IMR-90 (cell line): ENCODE measurements around the gene GPR183. TPM values are rescaled to one million over a fixed set of nuclear protein-coding genes. Genes with fewer than 3 reads are reported as not detected.

ENCODE experiments used
- ATAC-seq: fragments of 200-7000 bp; cut with Tn5 transposase; 2 replicates; pipeline ENCODE4 v1.9.1; 2020; ENCODE audit warnings: low read depth, mild to moderate bottlenecking, moderate library complexity
- BruUV-seq: library from RNA; stranded (reverse); fragments of 400-500 nt; replicated peaks from 2 replicates; lab custom pipeline; 2021; lab: Mats Ljungman, UMichigan
- CTCF ChIA-PET: fragments of 300-600 bp; formaldehyde crosslinking; extraction: SDS; loops from one replicate; lab custom pipeline; 2021; ENCODE audit warnings: antibody characterized with exemption; lab: Yijun Ruan, JAX
- POLR2A ChIA-PET: fragments of 300-600 bp; sonication (Branson Sonifier 250); formaldehyde crosslinking; loops from one replicate; lab custom pipeline; 2022; ENCODE audit warnings: antibody characterized with exemption; ENCODE audit not compliant: unreplicated experiment; lab: Charles Lee
- DNase-seq: peaks from one replicate; pipeline ENCODE4 v3.0.0; 2013
- H2AFZ ChIP-seq: replicated peaks from 2 replicates; pipeline ENCODE3; 2013; ENCODE audit warnings: low read length, mild to moderate bottlenecking; ENCODE audit not compliant: poor library complexity
- H2AK5ac ChIP-seq: 2 replicates; pipeline ENCODE4 v1.6.1; 2013; ENCODE audit warnings: low read depth, low read length, inconsistent platforms
- H2AK9ac ChIP-seq: replicated peaks from 2 replicates; pipeline ENCODE3; 2013; ENCODE audit warnings: mild to moderate bottlenecking, low read depth, low read length, moderate library complexity; ENCODE audit not compliant: poor library complexity
- H2BK120ac ChIP-seq: 2 replicates; pipeline ENCODE4 v1.6.1; 2013; ENCODE audit warnings: low read depth, low read length, inconsistent platforms
- H2BK15ac ChIP-seq: 3 replicates; pipeline ENCODE4 v1.6.1; 2013; ENCODE audit warnings: low read depth, low read length, inconsistent platforms
- H2BK20ac ChIP-seq: 2 replicates; pipeline ENCODE4 v1.6.1; 2013; ENCODE audit warnings: low read depth, mild to moderate bottlenecking, inconsistent platforms, low read length, moderate library complexity
- H2BK5ac ChIP-seq: 2 replicates; pipeline ENCODE4 v1.6.1; 2013; ENCODE audit warnings: mild to moderate bottlenecking, low read depth, low read length, inconsistent platforms; ENCODE audit not compliant: poor library complexity, severe bottlenecking
- H3K14ac ChIP-seq: replicated peaks from 2 replicates; pipeline ENCODE4 v1.6.1; 2013; ENCODE audit warnings: low read depth, low read length, inconsistent platforms
- H3K18ac ChIP-seq: 2 replicates; pipeline ENCODE4 v1.6.1; 2013; ENCODE audit warnings: low read depth, low read length, control low read depth
- H3K23ac ChIP-seq: 2 replicates; pipeline ENCODE4 v1.6.1; 2013; ENCODE audit warnings: low read depth, low read length, inconsistent platforms
- H3K27ac ChIP-seq: 2 replicates; pipeline ENCODE4 v1.5.1; 2013; ENCODE audit warnings: mild to moderate bottlenecking, control low read depth, low read length; ENCODE audit not compliant: insufficient read depth
- H3K27me3 ChIP-seq: 2 replicates; pipeline ENCODE4 v1.6.1; 2013; ENCODE audit warnings: low read length; ENCODE audit not compliant: control insufficient read depth, insufficient read depth
- H3K36me3 ChIP-seq: 2 replicates; pipeline ENCODE4 v1.6.1; 2013; ENCODE audit warnings: low read length, mixed read lengths; ENCODE audit not compliant: control insufficient read depth, insufficient read depth
- H3K4ac ChIP-seq: 2 replicates; pipeline ENCODE4 v1.6.1; 2013; ENCODE audit warnings: low read depth, low read length, inconsistent platforms
- H3K4me1 ChIP-seq: 2 replicates; pipeline ENCODE4 v1.6.1; 2013; ENCODE audit warnings: low read length, mixed read lengths; ENCODE audit not compliant: control insufficient read depth, insufficient read depth
- H3K4me2 ChIP-seq: 2 replicates; pipeline ENCODE4 v1.6.1; 2013; ENCODE audit warnings: low read depth, mild to moderate bottlenecking, control low read depth, low read length, moderate library complexity
- H3K4me3 ChIP-seq: 2 replicates; pipeline ENCODE4 v1.5.1; 2013; ENCODE audit warnings: low read depth, mild to moderate bottlenecking, control low read depth, low read length, moderate library complexity; ENCODE audit not compliant: insufficient read depth
- H3K56ac ChIP-seq: 2 replicates; pipeline ENCODE4 v1.6.1; 2013; ENCODE audit warnings: low read length, inconsistent platforms; ENCODE audit not compliant: insufficient read depth; ENCODE audit errors: extremely low read depth
- H3K79me1 ChIP-seq, 2 experiments: 2 replicates each; pipeline ENCODE4 v1.6.1; 2013; ENCODE audit warnings: low read length in 2 of 2, inconsistent platforms in 1 of 2, low read depth in 1 of 2
- H3K9ac ChIP-seq: 2 replicates; pipeline ENCODE4 v1.6.1; 2013; ENCODE audit warnings: low read depth, low read length, control low read depth
- H3K9me1 ChIP-seq: 2 replicates; pipeline ENCODE4 v1.6.1; 2013; ENCODE audit warnings: low read length, inconsistent platforms; ENCODE audit not compliant: insufficient read depth
- H3K9me3 ChIP-seq: 2 replicates; pipeline ENCODE4 v1.6.1; 2013; ENCODE audit warnings: low read length; ENCODE audit not compliant: control insufficient read depth, insufficient read depth
- H4K20me1 ChIP-seq: 2 replicates; pipeline ENCODE4 v1.6.1; 2013; ENCODE audit warnings: low read length, inconsistent platforms; ENCODE audit not compliant: insufficient read depth
- H4K5ac ChIP-seq: 2 replicates; pipeline ENCODE4 v1.6.1; 2013; ENCODE audit warnings: mild to moderate bottlenecking, low read depth, low read length, control low read depth
- H4K8ac ChIP-seq, 2 experiments: 2 replicates each; pipeline ENCODE4 v1.6.1; 2013; ENCODE audit warnings: low read depth in 2 of 2, low read length in 2 of 2, control low read depth in 1 of 2, inconsistent platforms in 1 of 2
- H4K91ac ChIP-seq: 2 replicates; pipeline ENCODE4 v1.6.1; 2013; ENCODE audit warnings: low read depth, low read length, inconsistent platforms; ENCODE audit not compliant: insufficient read depth
- BHLHE40 ChIP-seq: fragments of 150-350 bp; IDR thresholded peaks from 2 replicates; pipeline ENCODE4 v1.6.1; 2016; ENCODE audit warnings: mild to moderate bottlenecking, low read depth, low read length
- CEBPB ChIP-seq: IDR thresholded peaks from 2 replicates; pipeline ENCODE4 v1.6.1; 2012; ENCODE audit warnings: low read depth, low read length, improper control_type of control experiment
- CHD1 ChIP-seq: IDR thresholded peaks from 2 replicates; pipeline ENCODE4 v1.6.1; 2012; ENCODE audit warnings: low read depth, low read length, improper control_type of control experiment
- ELK1 ChIP-seq: fragments of 150-350 bp; IDR thresholded peaks from 2 replicates; pipeline ENCODE4 v1.6.1; 2016; ENCODE audit warnings: low read depth, mild to moderate bottlenecking, low read length, moderate library complexity, borderline replicate concordance
- FOS ChIP-seq: fragments of 150-350 bp; IDR thresholded peaks from 2 replicates; pipeline ENCODE4 v1.6.1; 2016; ENCODE audit warnings: low read depth, low read length
- MAFK ChIP-seq: IDR thresholded peaks from 2 replicates; pipeline ENCODE4 v1.6.1; 2012; ENCODE audit warnings: low read depth, low read length, improper control_type of control experiment
- MAZ ChIP-seq: IDR thresholded peaks from 2 replicates; pipeline ENCODE4 v1.6.1; 2012; ENCODE audit warnings: low read depth, mild to moderate bottlenecking, low read length, improper control_type of control experiment, moderate library complexity, borderline replicate concordance
- MXI1 ChIP-seq: IDR thresholded peaks from 2 replicates; pipeline ENCODE4 v1.6.1; 2012; ENCODE audit warnings: low read depth, mild to moderate bottlenecking, low read length, moderate library complexity, borderline replicate concordance
- NFE2L2 ChIP-seq: fragments of 150-350 bp; IDR thresholded peaks from 2 replicates; pipeline ENCODE4 v1.6.1; 2016; ENCODE audit warnings: low read depth, mild to moderate bottlenecking, low read length
- POLR2A ChIP-seq: IDR thresholded peaks from 2 replicates; pipeline ENCODE4 v1.6.1; 2012; ENCODE audit warnings: mild to moderate bottlenecking, low read depth, low read length
- RAD21 ChIP-seq: IDR thresholded peaks from 2 replicates; pipeline ENCODE4 v1.6.1; 2012; ENCODE audit warnings: low read length, improper control_type of control experiment
- RCOR1 ChIP-seq: IDR thresholded peaks from 2 replicates; pipeline ENCODE4 v1.6.1; 2012; ENCODE audit warnings: mild to moderate bottlenecking, low read length, improper control_type of control experiment; ENCODE audit not compliant: insufficient replicate concordance
- SMC3 ChIP-seq: fragments of 150-350 bp; IDR thresholded peaks from 2 replicates; pipeline ENCODE4 v1.6.1; 2016; ENCODE audit warnings: low read depth, mild to moderate bottlenecking, antibody characterized with exemption, low read length, moderate library complexity
- USF2 ChIP-seq: fragments of 150-350 bp; IDR thresholded peaks from 2 replicates; pipeline ENCODE4 v1.6.1; 2017; ENCODE audit warnings: mild to moderate bottlenecking, antibody characterized with exemption, low read length, low read depth
- WGBS, 2 experiments: methylation state at CpG; one replicate each; pipeline versions ENCODE4 v1.1.5 to v1.1.7; 2013; ENCODE audit warnings: missing lambda C conversion rate in 2 of 2; ENCODE audit not compliant: insufficient read length in 1 of 2; ENCODE audit errors: extremely low coverage in 2 of 2; 5-methylcytosine and 5-hydroxymethylcytosine counted together
- dilution Hi-C: fragments of 300-500 bp; cut with HindIII; formaldehyde crosslinking; loops from one replicate; pipeline ENCODE4 v1.14.3; 2018; ENCODE audit warnings: low sequenced_read_pairs; ENCODE audit not compliant: unreplicated experiment
- in situ Hi-C: fragments of 300-500 bp; cut with MboI; formaldehyde crosslinking; loops from 3 replicates; pipeline ENCODE4 v1.14.3; 2019; ENCODE audit warnings: low sequenced_read_pairs, inconsistent platforms, mixed read lengths
- intact Hi-C: fragments of 100-400 bp; cut with micrococcal nuclease; formaldehyde crosslinking; loops from 2 replicates; pipeline ENCODE4 v1.10.0; 2022
- polyA plus RNA-seq, 3 experiments: library from polyadenylated mRNA; depleted of rRNA; stranded (reverse); fragments of >200 nt; gene quantifications; 2 replicates each; pipeline ENCODE4 v1.2.3, GENCODE V29; 2012; ENCODE audit warnings: low replicate concordance in 1 of 3
- total RNA-seq: library from RNA; depleted of rRNA; stranded (reverse); fragments of >200 nt; gene quantifications from 2 replicates; pipeline ENCODE4 v1.2.3, GENCODE V29; 2012

The GPR183 gene
- total and polyA plus RNA-seq, 2 of the 4 experiments (the other 2 are of a cell fraction) = 0.18 to 0.31 TPM

DNA sequence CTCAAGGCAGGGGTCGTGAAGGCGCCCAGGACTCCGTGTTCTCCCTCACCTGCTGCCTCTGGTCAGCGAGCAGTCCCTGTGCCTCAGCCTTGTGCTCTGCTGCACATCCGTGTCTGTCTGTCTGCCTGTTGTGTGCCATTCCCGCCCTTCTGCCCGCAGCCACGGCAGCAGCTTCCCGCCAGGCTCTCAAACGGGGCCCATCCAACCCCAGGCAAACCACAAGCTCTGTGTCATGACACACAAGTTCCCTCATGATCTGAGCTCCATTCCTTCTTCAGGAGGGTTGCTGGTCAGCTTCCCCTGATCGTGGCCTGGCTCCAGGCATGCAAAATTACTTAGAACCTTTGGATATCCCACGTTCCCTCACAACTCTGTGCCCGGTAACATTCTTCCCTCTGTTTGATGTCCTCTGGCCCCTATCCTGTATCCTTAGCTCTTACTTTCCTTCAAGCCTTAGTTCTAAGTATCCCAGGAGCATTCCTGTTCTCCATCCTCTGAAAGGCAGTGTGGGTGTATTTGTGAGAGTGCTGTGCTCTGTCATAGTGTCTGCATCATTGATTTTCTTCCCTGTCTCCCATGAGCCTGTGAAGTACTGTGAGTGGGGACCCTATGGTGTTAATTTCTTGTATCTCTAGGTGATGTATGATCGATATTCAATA is 3.2 kb downstream of the GPR183 start:
- Histone ChIP-seq H3K23ac (no peak overlapping the region), H3K9me1 (peaks cover 9% of the 10 kb centered on the region; the same call in 1 of the 2 replicates), H4K8ac (no peak overlapping the region), H3K4me1 (peaks cover 3% of the 10 kb centered on the region; the same call in 1 of the 2 replicates), H2AK5ac (no peak overlapping the region), H2BK15ac (no peak overlapping the region), H3K9me3 (no peaks in the 10 kb centered on the region), H3K4me3 (no peak overlapping the region), H3K4ac (no peak overlapping the region), H4K91ac (no peak overlapping the region), H3K14ac (no peak overlapping the region), H4K20me1 (peaks cover 7% of the 10 kb centered on the region), H2BK5ac (no peak overlapping the region), H4K5ac (no peak overlapping the region), H2BK120ac (no peak overlapping the region), H3K79me1 (peaks cover 5 to 11% of the 10 kb centered on the region in 2 experiments; a peak in 3 of 4 replicates), H3K27me3 (no peaks in the 10 kb centered on the region), H3K18ac (no peak overlapping the region), H3K27ac (no peak overlapping the region), H2AFZ (no peak overlapping the region), H3K4me2 (no peak overlapping the region), H3K9ac (no peak overlapping the region), H2BK20ac (no peak overlapping the region), H3K36me3 (peaks cover 2% of the 10 kb centered on the region; the same call in 1 of the 2 replicates), H2AK9ac (no peak overlapping the region), H3K56ac (no peak overlapping the region)
- ATAC-seq (no peak), DNase-seq (no peak)
- in situ Hi-C loops (no loop called here), intact Hi-C loops (no loop called here), dilution Hi-C loops (no loop called here)
- TF ChIP-seq SMC3 = no peak
- TF ChIP-seq BHLHE40 = no peak
- TF ChIP-seq MAFK = no peak
- TF ChIP-seq RCOR1 = no peak
- no peak for TF ChIP-seq FOS
- TF ChIP-seq MXI1 = no peak
- TF ChIP-seq RAD21 = no peak
- no peak for TF ChIP-seq POLR2A
- no peak for TF ChIP-seq MAZ
- TF ChIP-seq NFE2L2 = no peak
- no peak for TF ChIP-seq CHD1
- no peak for TF ChIP-seq ELK1
- no peak for TF ChIP-seq CEBPB
- TF ChIP-seq USF2 = no peak
- BruUV-seq = no TSS peak
- POLR2A ChIA-PET = no interaction called here
- WGBS, 2 experiments = 87% methylated on average over 10 of the region's 14 CpGs; no CpG with 5 or more reads in 1 of the 2 experiments
- CTCF ChIA-PET = interaction anchor here (1.1 kb wide), 1 partner anchor 38 kb away, joined by 3 read pairs; no protein-coding TSS in a partner anchor
